GM12878 (cell line): ENCODE measurements around the gene UTF1. TPM values are rescaled to one million over a fixed set of nuclear protein-coding genes. Genes with fewer than 3 reads are reported as not detected.

Experiments used
- EZH2 ChIP-seq: IDR thresholded peaks from 2 replicates; pipeline ENCODE4 v1.6.1; 2012; ENCODE audit warnings: low read depth, mild to moderate bottlenecking, control low read depth, inconsistent platforms, low read length, borderline replicate concordance; ENCODE audit not compliant: control insufficient read depth
- GABPA ChIP-seq: IDR thresholded peaks from 2 replicates; pipeline ENCODE4 v1.6.1; 2014; ENCODE audit warnings: antibody characterized with exemption, low read depth, mild to moderate bottlenecking, inconsistent platforms
- MEF2A ChIP-seq: IDR thresholded peaks from 2 replicates; pipeline ENCODE4 v1.6.1; 2011; ENCODE audit warnings: low read depth, mild to moderate bottlenecking, low read length, moderate library complexity; ENCODE audit not compliant: insufficient read depth
- PAX8 ChIP-seq: fragments of 450-650 bp; IDR thresholded peaks from 2 replicates; pipeline ENCODE4 v1.6.1; 2017; ENCODE audit warnings: mild to moderate bottlenecking, moderate library complexity
- POLR2AphosphoS5 ChIP-seq: IDR thresholded peaks from 2 replicates; pipeline ENCODE4 v1.6.1; 2011; ENCODE audit warnings: mild to moderate bottlenecking, low read length, inconsistent platforms
- RCOR1 ChIP-seq: conservative IDR thresholded peaks from 2 replicates; pipeline ENCODE4 v1.6.1; 2012; ENCODE audit warnings: low read depth, low read length, improper control_type of control experiment
- RELA ChIP-seq: fragments of 450-650 bp; IDR thresholded peaks from 2 replicates; pipeline ENCODE4 v1.8.0; 2014; ENCODE audit warnings: borderline replicate concordance; ENCODE audit not compliant: partially characterized antibody
- polyA plus RNA-seq, 11 experiments: library from polyadenylated mRNA; depleted of rRNA in 4 of 11; unstranded in 6 of 11; stranded (reverse) in 5 of 11; fragments of >200 nt; fragmentation: Nextera tagmentation in 4 of 11; fragmentation: Illumina TruSeq in 1 of 11; extraction: Ambion mirVana in 4 of 11; extraction: Trizol in 1 of 11; gene quantifications; 1 replicate in 1 of 11; 2 replicates in 10 of 11; pipeline versions ENCODE4 v1.2.1 to v1.2.3, GENCODE V29; 2011 to 2016; ENCODE audit warnings: inconsistent platforms in 2 of 11, missing spikeins in 2 of 11, low read depth in 1 of 11
- total RNA-seq, 4 experiments: library from RNA; depleted of rRNA in 3 of 4; stranded (reverse); fragments of >200 nt in 3 of 4; fragmentation: Illumina TruSeq in 1 of 4; extraction: Trizol in 1 of 4; gene quantifications; 2 replicates each; pipeline versions ENCODE4 v1.2.1 to v1.2.3, GENCODE V29; 2013 to 2021
- TF ChIP-seq, protein P1 (sequence below): fragments of 450-650 bp; IDR thresholded peaks from 2 replicates; pipeline ENCODE4 v1.6.1; 2017; ENCODE audit warnings: mild to moderate bottlenecking, moderate library complexity
- TF ChIP-seq, protein P2 (sequence below): IDR thresholded peaks from 2 replicates; pipeline ENCODE4 v1.6.1; 2012; ENCODE audit warnings: low read depth, low read length, improper control_type of control experiment

Gene UTF1
- total and polyA plus RNA-seq, 10 of the 15 experiments (the other 5 are each of a cell fraction or from before 2014, with no cell fraction given), result not detected

DNA sequence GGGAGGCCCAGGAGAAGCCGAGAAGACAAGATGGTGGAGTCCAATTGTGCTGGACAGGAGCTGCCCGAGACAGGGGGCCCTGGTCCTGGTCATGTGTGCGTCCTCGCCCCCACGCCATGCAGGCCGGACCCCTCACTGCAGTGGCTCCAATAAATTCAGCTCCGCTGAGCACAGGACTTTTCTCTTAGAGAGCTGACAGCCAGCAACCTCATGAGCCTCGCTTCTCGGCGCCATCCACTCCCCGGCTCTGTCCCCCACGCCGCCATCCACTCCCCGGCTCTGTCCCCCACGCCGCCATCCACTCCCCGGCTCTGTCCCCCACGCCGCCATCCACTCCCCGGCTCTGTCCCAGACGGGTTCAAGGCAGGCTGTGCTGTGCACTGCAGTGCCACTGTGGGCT is 2.8 kb upstream of the UTF1 start (continued):
- TF ChIP-seq, protein P1, sequence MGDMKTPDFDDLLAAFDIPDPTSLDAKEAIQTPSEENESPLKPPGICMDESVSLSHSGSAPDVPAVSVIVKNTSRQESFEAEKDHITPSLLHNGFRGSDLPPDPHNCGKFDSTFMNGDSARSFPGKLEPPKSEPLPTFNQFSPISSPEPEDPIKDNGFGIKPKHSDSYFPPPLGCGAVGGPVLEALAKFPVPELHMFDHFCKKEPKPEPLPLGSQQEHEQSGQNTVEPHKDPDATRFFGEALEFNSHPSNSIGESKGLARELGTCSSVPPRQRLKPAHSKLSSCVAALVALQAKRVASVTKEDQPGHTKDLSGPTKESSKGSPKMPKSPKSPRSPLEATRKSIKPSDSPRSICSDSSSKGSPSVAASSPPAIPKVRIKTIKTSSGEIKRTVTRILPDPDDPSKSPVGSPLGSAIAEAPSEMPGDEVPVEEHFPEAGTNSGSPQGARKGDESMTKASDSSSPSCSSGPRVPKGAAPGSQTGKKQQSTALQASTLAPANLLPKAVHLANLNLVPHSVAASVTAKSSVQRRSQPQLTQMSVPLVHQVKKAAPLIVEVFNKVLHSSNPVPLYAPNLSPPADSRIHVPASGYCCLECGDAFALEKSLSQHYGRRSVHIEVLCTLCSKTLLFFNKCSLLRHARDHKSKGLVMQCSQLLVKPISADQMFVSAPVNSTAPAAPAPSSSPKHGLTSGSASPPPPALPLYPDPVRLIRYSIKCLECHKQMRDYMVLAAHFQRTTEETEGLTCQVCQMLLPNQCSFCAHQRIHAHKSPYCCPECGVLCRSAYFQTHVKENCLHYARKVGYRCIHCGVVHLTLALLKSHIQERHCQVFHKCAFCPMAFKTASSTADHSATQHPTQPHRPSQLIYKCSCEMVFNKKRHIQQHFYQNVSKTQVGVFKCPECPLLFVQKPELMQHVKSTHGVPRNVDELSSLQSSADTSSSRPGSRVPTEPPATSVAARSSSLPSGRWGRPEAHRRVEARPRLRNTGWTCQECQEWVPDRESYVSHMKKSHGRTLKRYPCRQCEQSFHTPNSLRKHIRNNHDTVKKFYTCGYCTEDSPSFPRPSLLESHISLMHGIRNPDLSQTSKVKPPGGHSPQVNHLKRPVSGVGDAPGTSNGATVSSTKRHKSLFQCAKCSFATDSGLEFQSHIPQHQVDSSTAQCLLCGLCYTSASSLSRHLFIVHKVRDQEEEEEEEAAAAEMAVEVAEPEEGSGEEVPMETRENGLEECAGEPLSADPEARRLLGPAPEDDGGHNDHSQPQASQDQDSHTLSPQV, result no peak
- TF ChIP-seq MEF2A, result no peak
- TF ChIP-seq EZH2, result no peak
- TF ChIP-seq PAX8, result no peak
- TF ChIP-seq, protein P2, sequence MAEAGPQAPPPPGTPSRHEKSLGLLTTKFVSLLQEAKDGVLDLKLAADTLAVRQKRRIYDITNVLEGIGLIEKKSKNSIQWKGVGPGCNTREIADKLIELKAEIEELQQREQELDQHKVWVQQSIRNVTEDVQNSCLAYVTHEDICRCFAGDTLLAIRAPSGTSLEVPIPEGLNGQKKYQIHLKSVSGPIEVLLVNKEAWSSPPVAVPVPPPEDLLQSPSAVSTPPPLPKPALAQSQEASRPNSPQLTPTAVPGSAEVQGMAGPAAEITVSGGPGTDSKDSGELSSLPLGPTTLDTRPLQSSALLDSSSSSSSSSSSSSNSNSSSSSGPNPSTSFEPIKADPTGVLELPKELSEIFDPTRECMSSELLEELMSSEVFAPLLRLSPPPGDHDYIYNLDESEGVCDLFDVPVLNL, result no peak
- no peak for TF ChIP-seq POLR2AphosphoS5
- TF ChIP-seq RCOR1, result no peak
- TF ChIP-seq GABPA, result no peak
- TF ChIP-seq RELA, result no peak
